ENCODE measurements around the gene HES7.

HES7 gene

DNA sequence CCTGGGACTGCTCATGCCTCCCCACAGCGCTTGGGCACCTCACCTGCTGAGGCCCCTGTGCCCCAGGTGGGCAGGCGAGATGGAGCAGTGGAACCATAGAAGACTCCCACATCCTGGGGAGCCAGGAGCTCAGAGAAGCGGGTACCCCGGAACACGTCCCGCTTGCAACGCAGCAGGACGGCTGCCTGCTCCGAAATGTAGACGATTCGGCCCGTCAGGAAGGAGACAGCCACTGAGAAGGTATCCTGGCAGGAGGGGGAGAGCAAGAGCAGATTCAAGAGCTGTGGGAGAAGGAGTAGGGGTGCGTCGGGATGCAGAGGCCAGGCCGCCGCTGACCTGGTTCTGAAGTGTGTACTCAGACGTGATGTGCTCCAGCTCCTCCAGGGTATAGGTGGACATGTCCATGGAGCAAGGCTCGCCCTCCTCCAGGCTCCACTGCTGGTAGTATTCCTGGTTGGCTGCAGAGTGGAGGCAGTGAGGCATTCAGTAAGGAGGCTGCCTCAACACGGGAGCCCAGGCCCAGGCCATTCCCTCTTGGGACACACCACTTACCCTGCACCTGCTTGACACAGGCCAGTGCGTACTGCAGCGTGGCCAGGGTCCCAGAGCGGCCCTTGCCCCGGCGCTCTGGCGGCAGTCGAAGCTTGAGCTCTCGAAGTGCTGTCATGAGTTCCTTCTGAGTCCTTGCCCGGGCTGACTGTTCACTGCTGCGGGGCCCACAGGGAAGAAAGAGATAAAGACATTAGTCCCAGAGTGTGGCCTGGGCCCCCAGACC is 25.7 kb upstream of the HES7 start:
- no peak for DNase-seq
- no peak overlapping the region for H3K9ac ChIP-seq (ENCODE audit: low read depth, low read length)
- TF ChIP-seq EZH2 (IDR thresholded peaks at IDR 0.05; ENCODE audit: borderline replicate concordance, low read depth, low read length, severe bottlenecking), result no peak
- TF ChIP-seq, protein P1, sequence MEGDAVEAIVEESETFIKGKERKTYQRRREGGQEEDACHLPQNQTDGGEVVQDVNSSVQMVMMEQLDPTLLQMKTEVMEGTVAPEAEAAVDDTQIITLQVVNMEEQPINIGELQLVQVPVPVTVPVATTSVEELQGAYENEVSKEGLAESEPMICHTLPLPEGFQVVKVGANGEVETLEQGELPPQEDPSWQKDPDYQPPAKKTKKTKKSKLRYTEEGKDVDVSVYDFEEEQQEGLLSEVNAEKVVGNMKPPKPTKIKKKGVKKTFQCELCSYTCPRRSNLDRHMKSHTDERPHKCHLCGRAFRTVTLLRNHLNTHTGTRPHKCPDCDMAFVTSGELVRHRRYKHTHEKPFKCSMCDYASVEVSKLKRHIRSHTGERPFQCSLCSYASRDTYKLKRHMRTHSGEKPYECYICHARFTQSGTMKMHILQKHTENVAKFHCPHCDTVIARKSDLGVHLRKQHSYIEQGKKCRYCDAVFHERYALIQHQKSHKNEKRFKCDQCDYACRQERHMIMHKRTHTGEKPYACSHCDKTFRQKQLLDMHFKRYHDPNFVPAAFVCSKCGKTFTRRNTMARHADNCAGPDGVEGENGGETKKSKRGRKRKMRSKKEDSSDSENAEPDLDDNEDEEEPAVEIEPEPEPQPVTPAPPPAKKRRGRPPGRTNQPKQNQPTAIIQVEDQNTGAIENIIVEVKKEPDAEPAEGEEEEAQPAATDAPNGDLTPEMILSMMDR (IDR thresholded peaks at IDR 0.05; ENCODE audit: borderline replicate concordance, extremely low read depth, low read length, poor library complexity, severe bottlenecking), result no peak
- H3K4me3 ChIP-seq (ENCODE audit: low read depth in 1 of 2, low read length in 2 of 2), result no peak overlapping the region
- H3K27me3 ChIP-seq (ENCODE audit: insufficient read depth, low read length, poor library complexity), result no peaks in the 10 kb centered on the region
- H3K36me3 ChIP-seq (ENCODE audit: insufficient read depth, low read length), result peaks cover 56% of the 10 kb centered on the region
- H4K20me1 ChIP-seq (ENCODE audit: insufficient read depth, low read length), result peaks cover 22% of the 10 kb centered on the region
- H2AFZ ChIP-seq (ENCODE audit: low read depth, low read length), result no peak overlapping the region
- H3K27ac ChIP-seq (ENCODE audit: low read length), result no peak overlapping the region
- H3K4me1 ChIP-seq (ENCODE audit: insufficient read depth, low read length), result peaks cover 38% of the 10 kb centered on the region
- no peaks in the 10 kb centered on the region for H3K9me3 ChIP-seq (ENCODE audit: insufficient read depth, low read length, severe bottlenecking)
- H3K79me2 ChIP-seq (ENCODE audit: insufficient read depth, low read length), result peaks cover 17% of the 10 kb centered on the region
- no peak for ATAC-seq (ENCODE audit: insufficient read depth, low read depth)
- no peak overlapping the region for H3K4me2 ChIP-seq (ENCODE audit: insufficient read depth, low read length)

DNA sequence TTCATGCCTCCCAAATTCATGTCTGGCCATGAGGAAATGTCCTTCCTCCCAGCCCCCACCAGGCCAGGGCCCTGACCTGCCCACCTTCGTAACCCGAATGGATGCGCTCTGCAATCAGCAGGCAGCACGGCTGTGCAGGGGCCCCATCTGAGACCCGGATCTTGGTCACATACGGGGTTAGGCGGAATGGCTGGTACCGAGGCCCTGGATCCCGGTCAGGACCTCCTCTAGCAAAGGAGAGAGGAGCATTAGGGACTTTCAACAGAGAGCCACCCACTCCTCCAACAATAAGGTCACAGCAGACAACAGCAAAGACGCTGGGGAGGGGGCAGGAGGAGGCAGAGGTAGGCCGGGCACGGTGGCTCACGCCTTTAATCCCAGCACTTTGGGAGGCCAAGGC is 24.7 kb upstream of the HES7 start:
- Histone ChIP-seq H4K20me1 (ENCODE audit: insufficient read depth, low read length) (peaks cover 22% of the 10 kb centered on the region), H3K36me3 (ENCODE audit: insufficient read depth, low read length) (peaks cover 67% of the 10 kb centered on the region), H3K4me1 (ENCODE audit: insufficient read depth, low read length) (peaks cover 30% of the 10 kb centered on the region), H3K27ac (ENCODE audit: low read length) (no peak overlapping the region), H3K79me2 (ENCODE audit: insufficient read depth, low read length) (peaks cover 17% of the 10 kb centered on the region), H3K9ac (ENCODE audit: low read depth, low read length) (no peak overlapping the region), H3K27me3 (ENCODE audit: insufficient read depth, low read length, poor library complexity) (no peaks in the 10 kb centered on the region), H3K4me2 (ENCODE audit: insufficient read depth, low read length) (no peak overlapping the region), H3K4me3 (ENCODE audit: low read depth in 1 of 2, low read length in 2 of 2) (no peak overlapping the region), H3K9me3 (ENCODE audit: insufficient read depth, low read length, severe bottlenecking) (no peaks in the 10 kb centered on the region), H2AFZ (ENCODE audit: low read depth, low read length) (no peak overlapping the region)
- DNase-seq (no peak), ATAC-seq (ENCODE audit: insufficient read depth, low read depth) (no peak)
- no peak for TF ChIP-seq EZH2 (IDR thresholded peaks at IDR 0.05; ENCODE audit: borderline replicate concordance, low read depth, low read length, severe bottlenecking)
- TF ChIP-seq, protein P1 (IDR thresholded peaks at IDR 0.05; ENCODE audit: borderline replicate concordance, extremely low read depth, low read length, poor library complexity, severe bottlenecking), result no peak

DNA sequence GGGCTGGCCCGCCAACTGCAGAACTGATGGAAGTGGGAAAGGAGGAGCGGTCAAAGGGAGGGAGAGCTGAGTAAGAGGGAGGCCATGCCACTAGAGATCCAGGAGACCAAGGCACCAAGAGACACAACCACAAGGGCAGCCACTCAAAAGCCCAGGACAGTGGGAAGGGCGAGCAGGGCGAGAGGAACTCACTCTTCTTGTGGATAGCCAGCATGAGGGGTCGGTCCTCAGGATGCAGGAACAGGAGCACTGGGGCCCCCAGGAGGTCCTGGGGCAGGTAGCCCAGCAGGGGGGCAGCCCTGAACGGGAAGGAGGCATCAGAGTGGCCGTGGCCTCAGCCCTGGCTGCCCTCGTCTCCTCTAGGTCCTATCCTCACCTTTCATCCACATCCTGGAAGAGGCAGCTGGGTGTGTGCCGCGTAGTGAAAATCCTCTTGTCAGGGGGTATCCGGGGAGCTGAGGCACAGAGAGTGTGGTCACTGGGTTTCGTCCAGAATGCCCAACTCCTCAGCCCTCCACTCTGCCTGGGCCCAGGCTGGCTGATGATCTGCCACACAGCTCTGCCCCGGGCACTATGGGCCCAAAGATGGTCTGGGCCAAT is 24.0 kb upstream of the HES7 start:
- H4K20me1 ChIP-seq (ENCODE audit: insufficient read depth, low read length), result peaks cover 22% of the 10 kb centered on the region
- ATAC-seq (ENCODE audit: insufficient read depth, low read depth), result no peak
- H3K36me3 ChIP-seq (ENCODE audit: insufficient read depth, low read length), result peaks cover 72% of the 10 kb centered on the region
- TF ChIP-seq, protein P1 (IDR thresholded peaks at IDR 0.05; ENCODE audit: borderline replicate concordance, extremely low read depth, low read length, poor library complexity, severe bottlenecking), result no peak
- no peak for TF ChIP-seq EZH2 (IDR thresholded peaks at IDR 0.05; ENCODE audit: borderline replicate concordance, low read depth, low read length, severe bottlenecking)
- H3K4me3 ChIP-seq (ENCODE audit: low read depth in 1 of 2, low read length in 2 of 2), result no peak overlapping the region
- no peak overlapping the region for H3K27ac ChIP-seq (ENCODE audit: low read length)
- no peak for DNase-seq
- H2AFZ ChIP-seq (ENCODE audit: low read depth, low read length), result no peak overlapping the region
- peaks cover 17% of the 10 kb centered on the region for H3K79me2 ChIP-seq (ENCODE audit: insufficient read depth, low read length)
- no peak overlapping the region for H3K4me2 ChIP-seq (ENCODE audit: insufficient read depth, low read length)
- peaks cover 28% of the 10 kb centered on the region for H3K4me1 ChIP-seq (ENCODE audit: insufficient read depth, low read length)
- no peak overlapping the region for H3K9ac ChIP-seq (ENCODE audit: low read depth, low read length)
- H3K9me3 ChIP-seq (ENCODE audit: insufficient read depth, low read length, severe bottlenecking), result no peaks in the 10 kb centered on the region
- H3K27me3 ChIP-seq (ENCODE audit: insufficient read depth, low read length, poor library complexity), result no peaks in the 10 kb centered on the region
